ENCODE results near the gene NES. TPM values are rescaled to one million over a fixed set of nuclear protein-coding genes. Genes with fewer than 3 reads are reported as not detected.

NES gene
- total RNA-seq, 1 donor from 2014 or later, result 76.8 TPM

DNA sequence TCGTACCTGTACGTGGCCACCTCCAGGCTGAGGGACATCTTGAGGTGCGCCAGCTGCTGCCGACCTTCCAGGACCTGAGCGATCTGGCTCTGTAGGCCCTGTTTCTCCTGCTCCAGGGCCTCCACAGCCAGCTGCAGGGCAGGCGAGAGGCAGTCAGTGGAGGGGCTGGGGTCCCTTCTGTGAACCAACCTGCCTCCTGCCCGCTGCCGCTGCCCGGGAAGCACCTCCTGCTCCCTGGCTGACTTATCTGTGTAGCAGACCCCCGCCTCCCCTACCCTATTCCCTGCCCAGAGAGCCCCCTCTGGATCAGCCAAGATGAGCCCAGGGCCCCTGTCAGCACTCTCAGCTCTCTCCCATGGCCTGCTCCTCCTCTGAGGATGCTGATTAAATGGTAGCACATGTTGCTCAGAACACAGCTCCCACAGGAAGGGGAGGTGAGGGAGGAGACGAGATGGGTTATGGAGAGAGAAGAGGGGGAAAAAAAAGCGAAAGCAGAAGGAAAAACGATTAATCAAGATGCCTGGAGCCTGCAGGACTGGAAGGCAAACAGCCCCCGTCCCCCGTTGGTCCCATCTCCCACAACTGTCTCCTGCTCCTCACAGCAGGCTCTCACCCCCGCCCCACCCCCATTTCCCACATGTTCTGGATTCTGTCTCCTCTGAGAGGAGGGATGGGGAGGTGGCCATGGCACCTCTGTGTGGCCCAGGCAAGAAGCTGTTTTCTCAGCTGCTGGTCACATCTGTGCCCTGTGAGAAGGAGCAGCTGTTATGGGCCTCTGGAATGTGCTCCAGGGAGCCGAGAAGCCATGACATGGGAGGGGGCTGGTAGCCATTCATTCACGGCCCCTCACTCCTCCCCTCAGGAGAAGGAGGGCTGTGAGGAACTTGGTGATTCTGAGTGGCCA is 1.7 kb downstream of the NES start:
- H3K4me3 ChIP-seq (ENCODE audit: low read depth, low read length), result peak overlapping the region; percentile 45
- peaks cover 6% of the 10 kb centered on the region for H3K27me3 ChIP-seq (ENCODE audit: control insufficient read depth, insufficient read depth, low read length)

DNA sequence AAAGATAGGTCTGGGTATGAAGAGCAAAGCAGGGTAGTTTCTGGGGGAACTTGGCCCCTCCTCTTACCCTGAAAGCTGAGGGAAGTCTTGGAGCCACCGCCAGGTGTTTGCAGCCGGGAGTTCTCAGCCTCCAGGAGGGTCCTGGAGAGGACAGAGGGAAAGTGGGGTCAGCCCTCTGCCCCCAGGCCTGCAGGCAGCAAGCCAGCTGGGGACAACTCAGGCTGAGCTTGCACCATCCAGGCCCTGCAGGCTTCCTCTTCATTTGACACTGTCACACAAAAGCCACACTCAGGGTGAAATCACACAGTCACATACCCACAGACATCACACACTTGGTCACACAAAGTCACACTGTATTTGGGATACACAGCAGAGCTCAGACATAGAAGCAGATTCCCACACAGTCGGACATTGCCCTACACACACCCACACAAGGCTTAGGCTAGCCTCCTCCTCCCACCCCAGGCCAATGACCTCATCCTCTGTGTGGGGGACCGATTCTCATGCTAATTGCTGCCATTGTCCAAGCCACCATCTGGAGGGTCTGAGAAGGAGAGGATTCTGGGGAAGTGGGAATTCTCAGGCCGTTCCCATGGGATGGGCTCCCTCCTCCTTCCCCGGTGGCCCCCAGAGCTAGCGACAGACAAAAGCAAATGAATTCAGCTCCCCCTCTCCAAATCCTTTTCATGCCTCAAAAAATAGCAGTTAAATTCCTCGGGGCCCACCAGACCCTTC is 3.7 kb downstream of the NES start:
- H3K27me3 ChIP-seq (ENCODE audit: control insufficient read depth, insufficient read depth, low read length), result peaks cover 4% of the 10 kb centered on the region
- TF ChIP-seq, protein P1, sequence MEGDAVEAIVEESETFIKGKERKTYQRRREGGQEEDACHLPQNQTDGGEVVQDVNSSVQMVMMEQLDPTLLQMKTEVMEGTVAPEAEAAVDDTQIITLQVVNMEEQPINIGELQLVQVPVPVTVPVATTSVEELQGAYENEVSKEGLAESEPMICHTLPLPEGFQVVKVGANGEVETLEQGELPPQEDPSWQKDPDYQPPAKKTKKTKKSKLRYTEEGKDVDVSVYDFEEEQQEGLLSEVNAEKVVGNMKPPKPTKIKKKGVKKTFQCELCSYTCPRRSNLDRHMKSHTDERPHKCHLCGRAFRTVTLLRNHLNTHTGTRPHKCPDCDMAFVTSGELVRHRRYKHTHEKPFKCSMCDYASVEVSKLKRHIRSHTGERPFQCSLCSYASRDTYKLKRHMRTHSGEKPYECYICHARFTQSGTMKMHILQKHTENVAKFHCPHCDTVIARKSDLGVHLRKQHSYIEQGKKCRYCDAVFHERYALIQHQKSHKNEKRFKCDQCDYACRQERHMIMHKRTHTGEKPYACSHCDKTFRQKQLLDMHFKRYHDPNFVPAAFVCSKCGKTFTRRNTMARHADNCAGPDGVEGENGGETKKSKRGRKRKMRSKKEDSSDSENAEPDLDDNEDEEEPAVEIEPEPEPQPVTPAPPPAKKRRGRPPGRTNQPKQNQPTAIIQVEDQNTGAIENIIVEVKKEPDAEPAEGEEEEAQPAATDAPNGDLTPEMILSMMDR (IDR thresholded peaks at IDR 0.05; ENCODE audit: insufficient read depth, low read length, poor library complexity, severe bottlenecking), result no peak
- peaks cover 2% of the 10 kb centered on the region for H3K36me3 ChIP-seq (ENCODE audit: control insufficient read depth, insufficient read depth, low read length)
- H3K4me3 ChIP-seq (ENCODE audit: low read depth, low read length), result no peak overlapping the region
- no peak for DNase-seq (ENCODE audit: low read depth)

More for the DNA sequence above, 1.7 kb downstream of the NES start:
- no peak for DNase-seq (ENCODE audit: low read depth)
- H3K36me3 ChIP-seq (ENCODE audit: control insufficient read depth, insufficient read depth, low read length), result peaks cover 2% of the 10 kb centered on the region
- TF ChIP-seq, protein P1 (IDR thresholded peaks at IDR 0.05; ENCODE audit: insufficient read depth, low read length, poor library complexity, severe bottlenecking), result no peak

DNA sequence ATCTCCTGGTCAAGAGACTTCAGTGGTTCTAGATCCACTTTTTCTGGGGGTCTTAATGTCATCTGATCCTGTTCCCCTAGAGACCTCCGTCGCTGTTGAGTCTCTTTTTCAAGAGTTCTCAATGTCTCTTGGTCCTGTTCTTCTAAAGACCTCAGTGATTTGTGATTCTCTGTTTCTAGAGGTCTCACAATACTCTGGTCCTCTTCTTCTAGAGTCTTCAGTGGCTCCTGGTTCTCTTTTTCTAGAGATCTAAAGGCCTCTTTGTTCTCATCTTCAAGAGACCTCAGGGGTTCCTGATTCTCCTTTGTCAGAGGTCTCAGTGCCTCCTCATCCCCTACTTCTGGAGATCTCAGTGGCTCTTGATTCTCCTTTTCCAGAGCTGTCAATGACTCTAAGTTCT is 5.4 kb downstream of the NES start:
- Histone ChIP-seq H3K27me3 (ENCODE audit: control insufficient read depth, insufficient read depth, low read length) (peaks cover 1% of the 10 kb centered on the region), H3K4me3 (ENCODE audit: low read depth, low read length) (no peak overlapping the region), H3K36me3 (ENCODE audit: control insufficient read depth, insufficient read depth, low read length) (peaks cover 2% of the 10 kb centered on the region)
- TF ChIP-seq, protein P1 (IDR thresholded peaks at IDR 0.05; ENCODE audit: insufficient read depth, low read length, poor library complexity, severe bottlenecking), result no peak
- no peak for DNase-seq (ENCODE audit: low read depth)

DNA sequence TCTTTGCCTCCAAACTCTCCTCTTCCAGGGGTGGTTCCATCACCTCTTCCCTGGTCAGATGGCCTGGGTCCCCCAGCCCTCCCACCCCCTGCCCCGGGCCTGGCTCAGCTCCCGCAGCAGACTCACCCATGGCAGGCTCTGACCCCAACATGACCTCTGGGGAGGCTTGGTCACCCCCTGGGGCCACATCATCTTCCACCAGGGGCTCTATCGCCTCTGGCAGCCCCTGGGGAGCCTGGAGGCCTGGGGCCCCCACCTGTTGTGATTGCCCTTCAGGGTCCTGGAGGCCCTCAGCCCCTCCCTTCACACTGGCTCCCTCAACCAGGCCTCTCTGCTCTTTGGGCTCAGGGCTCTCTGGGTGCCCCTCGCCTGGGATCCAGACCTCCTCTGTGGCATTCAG is 6.4 kb downstream of the NES start:
- H3K27me3 ChIP-seq (ENCODE audit: control insufficient read depth, insufficient read depth, low read length), result no peaks in the 10 kb centered on the region
- H3K4me3 ChIP-seq (ENCODE audit: low read depth, low read length), result no peak overlapping the region
- TF ChIP-seq, protein P1 (IDR thresholded peaks at IDR 0.05; ENCODE audit: insufficient read depth, low read length, poor library complexity, severe bottlenecking), result no peak
- peaks cover 2% of the 10 kb centered on the region for H3K36me3 ChIP-seq (ENCODE audit: control insufficient read depth, insufficient read depth, low read length)
- no peak for DNase-seq (ENCODE audit: low read depth)

GRCh38 chr1:156670359-156670758 is 6.8 kb downstream of the NES start:
- Histone ChIP-seq H3K36me3 (ENCODE audit: control insufficient read depth, insufficient read depth, low read length) (peaks cover 2% of the 10 kb centered on the region), H3K4me3 (ENCODE audit: low read depth, low read length) (no peak overlapping the region), H3K27me3 (ENCODE audit: control insufficient read depth, insufficient read depth, low read length) (no peaks in the 10 kb centered on the region)
- no peak for DNase-seq (ENCODE audit: low read depth)
- TF ChIP-seq, protein P1 (IDR thresholded peaks at IDR 0.05; ENCODE audit: insufficient read depth, low read length, poor library complexity, severe bottlenecking), result no peak

Measured in kidney epithelial cell (primary cell).